Loucy (cell line): Measurements from ENCODE around the gene CCDC102B.

Source experiments
- H2AFZ ChIP-seq: fragments of 200-600 bp; sonication (generic); 2 replicates; pipeline ENCODE4 v1.6.0; 2016; ENCODE audit warnings: antibody characterized with exemption, mild to moderate bottlenecking, low read length, moderate library complexity
- H3F3A ChIP-seq: fragments of 200-600 bp; 2 replicates; pipeline ENCODE4 v1.6.0; 2016; ENCODE audit warnings: antibody characterized with exemption, low read depth, mild to moderate bottlenecking
- H3K27me3 ChIP-seq: fragments of 200-600 bp; sonication (generic); 2 replicates; pipeline ENCODE4 v1.6.1; 2014; ENCODE audit warnings: low read length, mild to moderate bottlenecking; ENCODE audit not compliant: insufficient read depth, poor library complexity, severe bottlenecking
- H3K36me3 ChIP-seq: fragments of 200-600 bp; sonication (generic); 2 replicates; pipeline ENCODE4 v1.6.1; 2016; ENCODE audit warnings: low read length; ENCODE audit not compliant: insufficient read depth
- H3K4me1 ChIP-seq: fragments of 200-600 bp; sonication (generic); 2 replicates; pipeline ENCODE4 v1.5.1; 2014; ENCODE audit warnings: low read length, mild to moderate bottlenecking; ENCODE audit not compliant: insufficient read depth, poor library complexity, severe bottlenecking
- H3K4me2 ChIP-seq: fragments of 200-600 bp; sonication (generic); 2 replicates; pipeline ENCODE4 v1.6.0; 2014; ENCODE audit warnings: antibody characterized with exemption, low read length, low read depth, mild to moderate bottlenecking; ENCODE audit not compliant: poor library complexity, severe bottlenecking
- H3K4me3 ChIP-seq: fragments of 200-600 bp; sonication (generic); 2 replicates; pipeline ENCODE4 v1.5.1; 2014; ENCODE audit warnings: low read length, mild to moderate bottlenecking, mixed read lengths; ENCODE audit not compliant: poor library complexity, severe bottlenecking
- H3K79me2 ChIP-seq: fragments of 200-600 bp; sonication (generic); 2 replicates; pipeline ENCODE4 v1.6.1; 2014; ENCODE audit warnings: low read length; ENCODE audit not compliant: insufficient read depth
- H3K9ac ChIP-seq: fragments of 200-600 bp; sonication (generic); 2 replicates; pipeline ENCODE4 v1.6.0; 2014; ENCODE audit warnings: mild to moderate bottlenecking, low read depth, low read length, moderate library complexity; ENCODE audit not compliant: poor library complexity, severe bottlenecking
- H3K9me2 ChIP-seq: fragments of 200-600 bp; sonication (generic); replicated peaks from 2 replicates; pipeline ENCODE4 v1.6.1; 2016; ENCODE audit warnings: low read depth, low read length, mixed read lengths
- H3K9me3 ChIP-seq: fragments of 200-600 bp; sonication (generic); 2 replicates; pipeline ENCODE4 v1.6.1; 2014; ENCODE audit warnings: mild to moderate bottlenecking, antibody characterized with exemption, low read length, low read depth; ENCODE audit not compliant: insufficient read depth
- H4K20me1 ChIP-seq: fragments of 200-600 bp; sonication (generic); 2 replicates; pipeline ENCODE4 v1.6.0; 2014; ENCODE audit warnings: antibody characterized with exemption, low read length, mild to moderate bottlenecking; ENCODE audit not compliant: insufficient read depth, poor library complexity, severe bottlenecking
- EZH2phosphoT487 ChIP-seq: fragments of 200-600 bp; IDR thresholded peaks from 2 replicates; pipeline ENCODE4 v1.6.1; 2018; ENCODE audit warnings: antibody characterized with exemption, mild to moderate bottlenecking, moderate library complexity, borderline replicate concordance
- TF ChIP-seq, protein P1 (sequence below): fragments of 200-600 bp; sonication (generic); conservative IDR thresholded peaks from 2 replicates; pipeline ENCODE4 v1.5.1; 2014; ENCODE audit warnings: mild to moderate bottlenecking, antibody characterized with exemption, low read length

Gene CCDC102B

DNA sequence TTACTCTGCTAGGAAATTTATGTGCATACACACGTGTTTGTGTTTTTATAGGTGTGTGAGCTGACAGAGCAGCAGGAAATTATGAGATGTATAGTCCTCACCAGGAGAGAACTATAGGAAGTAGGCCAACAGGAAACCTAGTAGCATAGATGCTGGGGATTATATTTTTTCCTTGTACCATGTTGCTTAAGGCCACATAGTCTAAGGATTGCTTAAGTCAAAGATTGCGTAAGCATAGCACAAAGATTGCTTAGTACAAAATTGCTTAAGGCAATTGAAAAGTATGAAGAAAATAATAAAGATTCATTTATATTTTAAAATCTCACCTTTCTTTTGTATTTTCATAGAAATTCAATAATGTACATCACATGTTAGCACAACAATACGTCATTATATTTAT, 18.7 kb upstream of the CCDC102B start:
- Histone ChIP-seq H3K36me3 (no peaks in the 10 kb centered on the region), H3K4me1 (no peaks in the 10 kb centered on the region), H3K79me2 (no peaks in the 10 kb centered on the region), H3K4me3 (no peak overlapping the region), H2AFZ (no peak overlapping the region), H3K27me3 (no peaks in the 10 kb centered on the region), H4K20me1 (no peaks in the 10 kb centered on the region), H3K9me3 (no peaks in the 10 kb centered on the region), H3K9ac (no peak overlapping the region), H3F3A (no peaks in the 10 kb centered on the region), H3K4me2 (no peak overlapping the region), H3K9me2 (no peaks in the 10 kb centered on the region)
- TF ChIP-seq, protein P1, sequence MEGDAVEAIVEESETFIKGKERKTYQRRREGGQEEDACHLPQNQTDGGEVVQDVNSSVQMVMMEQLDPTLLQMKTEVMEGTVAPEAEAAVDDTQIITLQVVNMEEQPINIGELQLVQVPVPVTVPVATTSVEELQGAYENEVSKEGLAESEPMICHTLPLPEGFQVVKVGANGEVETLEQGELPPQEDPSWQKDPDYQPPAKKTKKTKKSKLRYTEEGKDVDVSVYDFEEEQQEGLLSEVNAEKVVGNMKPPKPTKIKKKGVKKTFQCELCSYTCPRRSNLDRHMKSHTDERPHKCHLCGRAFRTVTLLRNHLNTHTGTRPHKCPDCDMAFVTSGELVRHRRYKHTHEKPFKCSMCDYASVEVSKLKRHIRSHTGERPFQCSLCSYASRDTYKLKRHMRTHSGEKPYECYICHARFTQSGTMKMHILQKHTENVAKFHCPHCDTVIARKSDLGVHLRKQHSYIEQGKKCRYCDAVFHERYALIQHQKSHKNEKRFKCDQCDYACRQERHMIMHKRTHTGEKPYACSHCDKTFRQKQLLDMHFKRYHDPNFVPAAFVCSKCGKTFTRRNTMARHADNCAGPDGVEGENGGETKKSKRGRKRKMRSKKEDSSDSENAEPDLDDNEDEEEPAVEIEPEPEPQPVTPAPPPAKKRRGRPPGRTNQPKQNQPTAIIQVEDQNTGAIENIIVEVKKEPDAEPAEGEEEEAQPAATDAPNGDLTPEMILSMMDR, result no peak

- no peak overlapping the region for H2AFZ ChIP-seq
- H3K36me3 ChIP-seq, result no peaks in the 10 kb centered on the region
- no peaks in the 10 kb centered on the region for H3K4me1 ChIP-seq
- no peaks in the 10 kb centered on the region for H3K79me2 ChIP-seq
- no peaks in the 10 kb centered on the region for H4K20me1 ChIP-seq
- H3K27me3 ChIP-seq, result no peaks in the 10 kb centered on the region
- H3K4me3 ChIP-seq, result no peak overlapping the region
- H3K9ac ChIP-seq, result no peak overlapping the region
- no peak for TF ChIP-seq EZH2phosphoT487
- TF ChIP-seq, protein P1, result no peak
- no peak overlapping the region for H3K4me2 ChIP-seq
- H3K9me3 ChIP-seq, result no peaks in the 10 kb centered on the region
- H3K9me2 ChIP-seq, result no peaks in the 10 kb centered on the region
- H3F3A ChIP-seq, result no peaks in the 10 kb centered on the region
Measured at GRCh38 chr18:68780802-68781635, 16.9 kb upstream of the CCDC102B start.

DNA sequence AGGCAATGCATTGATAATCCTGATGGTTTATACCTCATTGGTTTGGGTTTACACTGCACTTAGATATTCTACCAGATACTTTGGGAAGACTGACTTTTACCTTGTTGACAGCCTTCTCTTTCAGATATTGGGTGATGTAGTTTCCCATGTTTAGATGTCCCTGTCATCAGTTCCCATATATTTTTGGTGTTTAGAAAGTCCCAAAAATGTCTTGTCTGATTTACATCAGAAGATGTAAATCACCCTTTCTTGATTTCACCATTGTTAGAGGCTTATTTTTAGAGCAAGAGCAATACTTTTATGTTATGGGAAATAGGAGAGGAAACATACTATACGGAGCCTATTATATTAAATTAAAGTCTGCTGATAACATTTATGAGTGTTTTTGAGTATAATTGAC, 14.4 kb upstream of the CCDC102B start:
- Histone ChIP-seq H3K79me2 (no peaks in the 10 kb centered on the region), H3F3A (no peaks in the 10 kb centered on the region), H3K36me3 (no peaks in the 10 kb centered on the region), H3K9ac (no peak overlapping the region), H3K9me2 (no peaks in the 10 kb centered on the region), H3K4me1 (no peaks in the 10 kb centered on the region), H3K27me3 (no peaks in the 10 kb centered on the region), H4K20me1 (no peaks in the 10 kb centered on the region), H2AFZ (no peak overlapping the region), H3K9me3 (no peaks in the 10 kb centered on the region), H3K4me2 (no peak overlapping the region), H3K4me3 (no peak overlapping the region)
- TF ChIP-seq EZH2phosphoT487, result no peak
- TF ChIP-seq, protein P1, result no peak
